HEK293T (cell line): Measurements from ENCODE around the gene CAPS.

ENCODE experiments used
- BHLHE40 ChIP-seq: fragments of 450-650 bp; IDR thresholded peaks from 2 replicates; pipeline ENCODE4 v1.6.1; 2016; ENCODE audit warnings: mild to moderate bottlenecking, moderate library complexity, borderline replicate concordance
- ELF4 ChIP-seq: fragments of 450-650 bp; IDR thresholded peaks from 2 replicates; pipeline ENCODE4 v1.6.1; 2017; ENCODE audit warnings: antibody characterized with exemption
- FOXM1 ChIP-seq: fragments of 450-650 bp; IDR thresholded peaks from 2 replicates; pipeline ENCODE4 v1.6.1; 2017; ENCODE audit warnings: mild to moderate bottlenecking, borderline replicate concordance
- L3MBTL2 ChIP-seq: fragments of 450-650 bp; conservative IDR thresholded peaks from 2 replicates; pipeline ENCODE4 v1.6.1; 2016; ENCODE audit warnings: mild to moderate bottlenecking
- SUZ12 ChIP-seq: fragments of 450-650 bp; IDR thresholded peaks from 2 replicates; pipeline ENCODE4 v1.6.1; 2016; ENCODE audit warnings: mild to moderate bottlenecking
- TARDBP ChIP-seq: fragments of 450-650 bp; IDR thresholded peaks from 2 replicates; pipeline ENCODE4 v1.6.1; 2016
- TF ChIP-seq, protein P1 (sequence below): fragments of 450-650 bp; IDR thresholded peaks from 2 replicates; pipeline ENCODE4 v1.6.1; 2016

DNA sequence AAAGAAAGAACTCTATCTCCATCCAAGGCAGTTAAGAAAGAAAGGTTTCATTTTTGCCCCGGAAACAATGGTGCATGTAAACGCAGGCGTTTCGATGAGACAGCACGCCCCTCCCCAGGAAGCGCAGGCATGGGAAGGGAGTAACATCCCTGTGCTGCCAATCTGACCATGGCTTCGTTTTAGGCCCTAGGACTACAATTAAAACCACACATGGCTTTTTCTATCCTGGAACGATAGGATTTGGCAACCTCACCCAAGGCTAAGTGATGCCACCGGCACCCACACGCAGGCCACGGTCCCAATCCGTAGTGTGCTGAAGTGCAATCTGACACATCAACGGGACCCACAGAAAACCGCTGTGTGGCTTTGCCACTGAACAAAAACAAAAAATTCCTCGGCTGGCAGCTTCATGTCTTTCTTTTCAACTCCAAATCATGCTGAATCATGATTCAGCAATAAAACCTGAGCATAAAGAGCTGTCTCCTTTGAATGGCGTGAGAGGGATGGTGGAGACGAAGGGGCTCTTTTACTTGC lies 39.7 kb downstream of the CAPS start:
- TF ChIP-seq, protein P1, sequence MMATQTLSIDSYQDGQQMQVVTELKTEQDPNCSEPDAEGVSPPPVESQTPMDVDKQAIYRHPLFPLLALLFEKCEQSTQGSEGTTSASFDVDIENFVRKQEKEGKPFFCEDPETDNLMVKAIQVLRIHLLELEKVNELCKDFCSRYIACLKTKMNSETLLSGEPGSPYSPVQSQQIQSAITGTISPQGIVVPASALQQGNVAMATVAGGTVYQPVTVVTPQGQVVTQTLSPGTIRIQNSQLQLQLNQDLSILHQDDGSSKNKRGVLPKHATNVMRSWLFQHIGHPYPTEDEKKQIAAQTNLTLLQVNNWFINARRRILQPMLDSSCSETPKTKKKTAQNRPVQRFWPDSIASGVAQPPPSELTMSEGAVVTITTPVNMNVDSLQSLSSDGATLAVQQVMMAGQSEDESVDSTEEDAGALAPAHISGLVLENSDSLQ = no peak
- TF ChIP-seq L3MBTL2 = no peak
- no peak for TF ChIP-seq SUZ12
- no peak for TF ChIP-seq BHLHE40
- no peak for TF ChIP-seq FOXM1
- no peak for TF ChIP-seq TARDBP
- no peak for TF ChIP-seq ELF4
